ENCODE results near the gene NR4A1.

NR4A1 gene

GRCh38 chr12:52013626-52014310 lies 37.5 kb upstream of the NR4A1 start:
- TF ChIP-seq POLR2AphosphoS5 (IDR thresholded peaks at IDR 0.05; ENCODE audit: low read depth, low read length) (no peak), TAF1 (IDR thresholded peaks at IDR 0.05; ENCODE audit: borderline replicate concordance, insufficient read depth, low read length) (no peak), FOXP2 (optimal IDR thresholded peaks at IDR 0.05; ENCODE audit: borderline replicate concordance, extremely low read depth, extremely low read length, insufficient read depth) (no peak), REST (IDR thresholded peaks at IDR 0.05; ENCODE audit: insufficient read depth in 1 of 2, low read depth in 2 of 2, low read length in 2 of 2) (no peak), SIN3A (IDR thresholded peaks at IDR 0.05; ENCODE audit: borderline replicate concordance, insufficient read depth, low read length) (no peak)

- TF ChIP-seq FOXP2 (optimal IDR thresholded peaks at IDR 0.05; ENCODE audit: borderline replicate concordance, extremely low read depth, extremely low read length, insufficient read depth) (no peak), TAF1 (IDR thresholded peaks at IDR 0.05; ENCODE audit: borderline replicate concordance, insufficient read depth, low read length) (no peak)
Measured at GRCh38 chr12:52014567-52015530, 36.4 kb upstream of the NR4A1 start.

DNA sequence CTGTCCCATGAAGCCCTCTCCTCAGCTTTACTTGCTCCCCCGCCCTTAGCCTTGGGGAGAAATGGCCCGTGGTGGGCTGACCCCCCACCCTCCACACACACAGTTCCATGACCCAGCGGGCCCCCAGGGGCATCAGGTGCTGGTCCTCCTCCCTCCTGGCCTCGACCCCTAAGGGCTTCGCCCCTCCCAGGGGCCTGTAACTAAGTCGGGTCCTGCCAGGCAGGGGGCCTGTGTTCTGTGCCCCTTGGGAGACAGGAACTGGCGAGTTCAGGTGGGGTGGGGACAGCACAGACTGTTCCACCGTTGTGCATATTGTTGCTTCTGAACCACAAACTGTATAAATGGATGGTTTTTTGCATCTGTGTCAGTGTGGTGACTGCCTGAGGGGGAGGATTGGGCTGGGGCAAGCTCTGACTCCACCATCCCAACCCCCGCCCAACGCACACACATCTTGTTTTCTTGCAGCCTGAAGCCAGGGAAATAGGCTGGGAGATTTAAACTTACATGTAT lies 35.7 kb upstream of the NR4A1 start:
- TF ChIP-seq POLR2AphosphoS5 (IDR thresholded peaks at IDR 0.05; ENCODE audit: low read depth, low read length): no peak
- no peak for TF ChIP-seq FOXP2 (optimal IDR thresholded peaks at IDR 0.05; ENCODE audit: borderline replicate concordance, extremely low read depth, extremely low read length, insufficient read depth)
- no peak for TF ChIP-seq REST (IDR thresholded peaks at IDR 0.05; ENCODE audit: insufficient read depth in 1 of 2, low read depth in 2 of 2, low read length in 2 of 2)
- TF ChIP-seq TAF1 (IDR thresholded peaks at IDR 0.05; ENCODE audit: borderline replicate concordance, insufficient read depth, low read length): no peak
- no peak for TF ChIP-seq SIN3A (IDR thresholded peaks at IDR 0.05; ENCODE audit: borderline replicate concordance, insufficient read depth, low read length)

DNA sequence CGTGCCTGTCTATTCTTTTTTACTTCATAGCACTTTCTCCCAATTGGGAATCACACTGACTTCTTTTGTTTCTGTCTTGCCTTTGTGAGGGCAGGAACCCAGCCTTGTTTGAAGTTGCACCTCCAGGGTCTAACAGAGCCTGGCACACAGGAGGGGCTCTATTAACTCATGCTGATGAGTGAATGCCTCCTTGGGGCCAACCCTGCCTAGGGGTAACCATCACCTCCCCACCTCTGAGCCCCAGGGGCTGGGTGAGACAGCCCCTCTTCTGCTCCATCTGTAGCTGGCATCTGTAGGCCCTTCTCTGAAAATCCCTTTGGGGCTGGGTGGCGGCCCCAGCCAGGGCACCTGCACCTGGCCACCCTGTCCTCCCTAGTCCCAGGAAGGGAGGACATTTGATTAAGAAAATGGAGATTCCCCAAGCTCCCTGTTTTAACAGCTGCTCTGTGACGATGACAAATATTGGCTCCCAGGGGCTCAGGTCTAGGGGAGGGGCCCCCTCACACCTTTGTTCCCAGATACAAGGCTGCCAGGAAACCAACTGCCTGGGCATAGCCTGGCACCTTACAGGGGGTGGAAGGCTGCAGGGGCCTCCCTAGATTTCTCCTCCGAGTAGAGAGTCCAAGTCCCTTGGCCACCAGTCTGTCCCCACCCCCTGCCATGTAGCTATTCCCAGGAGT lies 32.7 kb upstream of the NR4A1 start:
- TF ChIP-seq FOXP2 (optimal IDR thresholded peaks at IDR 0.05; ENCODE audit: borderline replicate concordance, extremely low read depth, extremely low read length, insufficient read depth) (no peak), TAF1 (IDR thresholded peaks at IDR 0.05; ENCODE audit: borderline replicate concordance, insufficient read depth, low read length) (no peak), REST (IDR thresholded peaks at IDR 0.05; ENCODE audit: insufficient read depth in 1 of 2, low read depth in 2 of 2, low read length in 2 of 2) (no peak), POLR2AphosphoS5 (IDR thresholded peaks at IDR 0.05; ENCODE audit: low read depth, low read length) (no peak), SIN3A (IDR thresholded peaks at IDR 0.05; ENCODE audit: borderline replicate concordance, insufficient read depth, low read length) (no peak)

Measured in PFSK-1 (cell line).